Suprapubic skin (tissue), 4 donors: ENCODE measurements around the gene FAU.

Source experiments
- CTCF ChIP-seq, 2 donors: fragments of 200-600 bp in 1 of 2; fragments of 450-650 bp in 1 of 2; sonication (generic) in 1 of 2; IDR thresholded peaks; one replicate each; pipeline ENCODE4 v1.5.1; 2016 to 2019; ENCODE audit warnings: antibody characterized with exemption in 2 of 2, mild to moderate bottlenecking in 1 of 2, moderate library complexity in 1 of 2
- POLR2A ChIP-seq, 2 donors: fragments of 450-650 bp; IDR thresholded peaks; one replicate each; pipeline ENCODE4 v1.6.1; 2017; ENCODE audit warnings: antibody characterized with exemption in 2 of 2, mild to moderate bottlenecking in 2 of 2, moderate library complexity in 2 of 2
- POLR2AphosphoS5 ChIP-seq, 3 donors: sonication (generic); formaldehyde crosslinking; IDR thresholded peaks; one replicate each; pipeline ENCODE4 v1.6.1; 2017; ENCODE audit warnings: antibody characterized with exemption in 3 of 3

- TF ChIP-seq CTCF (IDR thresholded peaks at IDR 0.05) (no peak), POLR2A (IDR thresholded peaks at IDR 0.05) (no peak), POLR2AphosphoS5 (IDR thresholded peaks at IDR 0.05) (no peak)
Measured at GRCh38 chr11:65085446-65085845, 36.5 kb downstream of the FAU start.
